ENCODE data around the gene MMP25. TPM values are rescaled to one million over a fixed set of nuclear protein-coding genes. Genes with fewer than 3 reads are reported as not detected.

MMP25 gene
- total RNA-seq, 4 donors from 2014 or later = 0.30 to 0.81 (median 0.49) TPM; not detected in 1

- WGBS, 2 donors = 0 to 1% methylated on average over 34 to 35 of the region's 67 CpGs
- no peak overlapping the region for H3K4me3 ChIP-seq (ENCODE audit: low read depth, poor library complexity, severe bottlenecking)
- no peak for DNase-seq (ENCODE audit: low spot score in 2 of 2)
- TF ChIP-seq, protein P1, sequence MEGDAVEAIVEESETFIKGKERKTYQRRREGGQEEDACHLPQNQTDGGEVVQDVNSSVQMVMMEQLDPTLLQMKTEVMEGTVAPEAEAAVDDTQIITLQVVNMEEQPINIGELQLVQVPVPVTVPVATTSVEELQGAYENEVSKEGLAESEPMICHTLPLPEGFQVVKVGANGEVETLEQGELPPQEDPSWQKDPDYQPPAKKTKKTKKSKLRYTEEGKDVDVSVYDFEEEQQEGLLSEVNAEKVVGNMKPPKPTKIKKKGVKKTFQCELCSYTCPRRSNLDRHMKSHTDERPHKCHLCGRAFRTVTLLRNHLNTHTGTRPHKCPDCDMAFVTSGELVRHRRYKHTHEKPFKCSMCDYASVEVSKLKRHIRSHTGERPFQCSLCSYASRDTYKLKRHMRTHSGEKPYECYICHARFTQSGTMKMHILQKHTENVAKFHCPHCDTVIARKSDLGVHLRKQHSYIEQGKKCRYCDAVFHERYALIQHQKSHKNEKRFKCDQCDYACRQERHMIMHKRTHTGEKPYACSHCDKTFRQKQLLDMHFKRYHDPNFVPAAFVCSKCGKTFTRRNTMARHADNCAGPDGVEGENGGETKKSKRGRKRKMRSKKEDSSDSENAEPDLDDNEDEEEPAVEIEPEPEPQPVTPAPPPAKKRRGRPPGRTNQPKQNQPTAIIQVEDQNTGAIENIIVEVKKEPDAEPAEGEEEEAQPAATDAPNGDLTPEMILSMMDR (IDR thresholded peaks at IDR 0.05) = no peak
- TF ChIP-seq POLR2A (IDR thresholded peaks at IDR 0.05) = no peak
- intact Hi-C loops (cut with DNase I; ENCODE audit: low total_unique reads) = no loop called here
These were observed 42.0 kb upstream of the MMP25 start for GRCh38 chr16:3004319-3004718.

- intact Hi-C loops (cut with DNase I; ENCODE audit: low total_unique reads) = no loop called here
- no peak overlapping the region for H3K4me3 ChIP-seq (ENCODE audit: low read depth, poor library complexity, severe bottlenecking)
- WGBS, 2 donors = 11% methylated on average over 25 of the region's 25 CpGs
- DNase-seq (ENCODE audit: low spot score in 2 of 2) = no peak
- no peak for TF ChIP-seq POLR2A (IDR thresholded peaks at IDR 0.05)
- TF ChIP-seq, protein P1 (IDR thresholded peaks at IDR 0.05) = no peak
These were observed 41.5 kb upstream of the MMP25 start for GRCh38 chr16:3004781-3005284.

DNA sequence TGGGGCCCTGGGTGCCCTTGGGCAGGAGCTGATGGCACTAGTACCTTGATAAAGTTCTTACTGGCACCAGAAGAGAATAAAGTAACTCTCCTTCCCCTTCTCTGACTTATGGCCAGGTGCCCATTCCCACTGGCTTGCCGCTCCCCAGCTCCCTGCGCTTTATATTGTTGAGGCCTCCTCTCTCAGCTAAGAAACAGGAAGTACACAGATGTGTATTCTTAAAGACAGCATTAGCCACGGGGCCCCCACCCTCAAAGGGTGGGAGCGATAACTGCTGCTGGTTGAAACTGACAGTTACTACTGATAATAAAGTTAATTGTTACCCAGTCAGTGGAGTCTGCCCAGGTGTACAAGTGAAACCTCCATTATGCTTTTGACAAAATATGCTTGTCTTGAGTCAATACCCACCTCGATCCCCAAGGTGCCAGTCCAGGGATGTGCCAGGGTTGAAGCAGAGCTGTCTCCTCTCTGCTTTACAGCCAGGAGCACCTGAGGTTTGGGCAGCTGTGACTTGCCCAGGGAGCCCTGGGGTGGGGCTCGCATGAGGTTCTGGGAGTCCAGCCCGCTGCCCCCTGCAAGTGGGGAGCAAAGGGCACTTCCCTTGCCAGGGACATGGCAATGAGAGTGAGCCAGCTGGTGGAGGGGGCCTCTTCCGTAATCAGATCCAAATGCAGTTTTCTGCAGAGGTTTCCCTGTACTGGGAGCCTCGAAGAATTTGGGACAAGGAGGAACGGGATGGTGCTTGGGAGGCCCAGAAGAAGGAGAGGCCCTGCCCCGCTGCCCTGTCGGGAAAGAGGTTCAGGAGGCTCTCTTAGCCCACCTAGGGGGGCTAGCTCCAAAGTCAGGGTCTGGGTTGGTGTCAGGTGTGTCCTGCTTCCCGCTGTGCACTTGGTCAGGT, 39.1 kb upstream of the MMP25 start:
- intact Hi-C loops (cut with DNase I; ENCODE audit: low total_unique reads) = no loop called here
- WGBS, 2 donors = 57 to 63% methylated on average over 11 to 13 of the region's 13 CpGs
- TF ChIP-seq, protein P1 (IDR thresholded peaks at IDR 0.05) = no peak
- no peak for TF ChIP-seq POLR2A (IDR thresholded peaks at IDR 0.05)
- DNase-seq (ENCODE audit: low spot score in 2 of 2) = no peak
- no peak overlapping the region for H3K4me3 ChIP-seq (ENCODE audit: low read depth, poor library complexity, severe bottlenecking)

DNA sequence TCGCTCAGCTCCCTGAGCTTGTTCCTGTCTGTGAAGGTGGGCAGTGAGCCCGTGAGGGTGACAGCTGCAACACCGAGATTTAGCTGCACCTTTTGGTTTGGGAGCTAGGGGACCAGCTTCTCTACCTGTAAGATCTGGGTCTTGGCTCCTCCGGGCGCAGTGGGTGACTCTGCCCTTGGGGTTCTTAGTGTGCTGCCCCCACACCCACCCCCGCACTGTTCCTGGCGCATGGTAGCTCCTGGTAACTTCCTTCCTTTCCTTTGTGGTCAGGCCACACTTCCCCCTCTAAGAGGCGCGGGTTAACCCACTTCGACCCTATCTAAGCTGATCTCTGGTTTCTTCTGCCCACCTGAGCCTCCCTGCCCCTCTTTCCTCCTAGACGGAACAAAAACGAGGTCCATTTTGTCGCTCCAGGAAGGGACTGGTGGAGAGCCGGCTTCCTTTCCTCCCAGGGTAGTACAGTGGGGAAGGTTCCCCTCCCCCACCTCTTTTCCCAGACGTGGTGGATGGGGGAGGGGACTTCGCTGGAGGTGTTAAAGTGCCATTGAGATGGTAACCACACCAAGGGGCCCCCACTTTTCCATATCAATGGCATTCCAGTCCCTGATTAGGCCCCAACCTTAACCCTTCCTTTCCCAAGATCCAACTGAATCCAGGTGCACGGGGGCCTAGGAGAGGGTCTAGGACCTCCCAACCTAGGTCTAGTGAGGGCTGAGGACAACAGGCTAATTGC, 38.2 kb upstream of the MMP25 start:
- TF ChIP-seq POLR2A (IDR thresholded peaks at IDR 0.05) = no peak
- TF ChIP-seq, protein P1 (IDR thresholded peaks at IDR 0.05) = no peak
- WGBS, 2 donors = 33 to 38% methylated on average over 16 to 17 of the region's 17 CpGs
- H3K4me3 ChIP-seq (ENCODE audit: low read depth, poor library complexity, severe bottlenecking) = no peak overlapping the region
- intact Hi-C loops (cut with DNase I; ENCODE audit: low total_unique reads) = no loop called here
- no peak for DNase-seq (ENCODE audit: low spot score in 2 of 2)

GRCh38 chr16:3008690-3009037, 37.7 kb upstream of the MMP25 start:
- TF ChIP-seq POLR2A (IDR thresholded peaks at IDR 0.05) = no peak
- TF ChIP-seq, protein P1 (IDR thresholded peaks at IDR 0.05) = no peak
- intact Hi-C loops (cut with DNase I; ENCODE audit: low total_unique reads) = no loop called here
- 45 to 87% methylated on average over 4 of the region's 4 CpGs for WGBS, 2 donors
- DNase-seq (ENCODE audit: low spot score in 2 of 2) = no peak
- no peak overlapping the region for H3K4me3 ChIP-seq (ENCODE audit: low read depth, poor library complexity, severe bottlenecking)

Data from lower leg skin (tissue), 4 donors.